ENCODE measurements around the gene RAI1.

The RAI1 gene

DNA sequence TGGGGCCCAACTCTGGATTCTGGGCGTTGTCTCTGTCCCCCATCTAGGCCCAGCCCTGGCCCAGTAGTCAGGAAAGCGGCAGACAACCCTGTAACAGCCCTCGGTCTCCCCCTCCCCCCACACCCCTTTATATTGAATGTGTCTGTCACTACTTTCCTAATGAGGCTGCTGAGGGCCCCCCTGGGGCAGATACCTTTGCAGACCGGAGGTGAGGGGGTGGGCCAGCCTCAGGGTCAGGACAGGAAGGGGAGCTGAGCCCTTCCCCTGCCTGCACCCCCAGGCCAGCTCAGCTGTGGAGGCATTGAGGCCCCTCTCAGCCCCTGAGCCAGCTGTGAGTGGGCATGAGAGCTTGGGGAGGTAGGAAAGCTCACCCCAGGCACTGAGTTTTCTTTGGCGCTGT lies 17.1 kb downstream of the RAI1 start:
- no peak for DNase-seq (ENCODE audit: low read depth in 2 of 2)

DNA sequence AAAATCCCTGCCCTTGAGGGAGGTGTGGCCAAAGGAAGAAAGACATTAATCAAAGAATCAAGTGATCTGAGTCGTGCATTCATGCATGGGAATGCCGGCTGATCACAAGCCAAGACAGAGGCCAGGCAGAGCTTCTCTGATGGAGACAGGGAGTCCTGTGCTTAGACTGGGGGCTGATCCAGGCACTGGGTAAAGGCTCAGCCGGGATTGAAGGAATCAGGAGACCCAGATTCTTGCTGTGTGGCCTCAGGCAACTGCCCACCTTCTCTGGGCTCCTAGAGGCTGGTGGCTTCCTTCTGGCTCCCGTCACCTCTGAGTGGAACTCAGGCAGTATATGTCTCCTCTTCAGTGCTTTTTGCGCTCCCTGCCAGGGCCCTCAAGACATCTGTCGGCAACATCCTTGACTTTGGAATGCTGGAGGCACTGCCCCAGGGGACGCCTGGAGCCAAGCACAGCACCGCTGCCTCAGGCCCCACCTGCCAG lies 17.7 kb downstream of the RAI1 start:
- no peak for DNase-seq (ENCODE audit: low read depth in 2 of 2)

DNA sequence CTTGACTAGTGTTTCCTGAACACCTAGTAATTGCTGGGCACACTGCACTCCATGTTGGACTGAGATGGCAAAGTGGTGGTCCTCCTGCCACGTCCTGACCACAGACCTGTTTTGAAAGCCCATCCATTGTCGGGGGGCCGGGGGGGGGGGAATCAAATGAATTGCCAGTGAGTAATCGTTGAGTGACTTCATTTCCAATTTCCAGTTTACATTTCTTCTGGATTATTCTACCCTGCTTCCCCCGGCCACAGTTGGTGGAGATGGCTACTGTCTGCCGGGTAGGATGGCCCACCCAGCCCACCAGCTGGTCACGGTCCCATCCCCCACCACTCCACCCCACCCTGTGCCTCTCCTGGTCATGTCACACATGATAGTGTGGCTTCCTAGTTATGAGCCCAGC lies 18.2 kb downstream of the RAI1 start:
- no peak for DNase-seq (ENCODE audit: low read depth in 2 of 2)

DNA sequence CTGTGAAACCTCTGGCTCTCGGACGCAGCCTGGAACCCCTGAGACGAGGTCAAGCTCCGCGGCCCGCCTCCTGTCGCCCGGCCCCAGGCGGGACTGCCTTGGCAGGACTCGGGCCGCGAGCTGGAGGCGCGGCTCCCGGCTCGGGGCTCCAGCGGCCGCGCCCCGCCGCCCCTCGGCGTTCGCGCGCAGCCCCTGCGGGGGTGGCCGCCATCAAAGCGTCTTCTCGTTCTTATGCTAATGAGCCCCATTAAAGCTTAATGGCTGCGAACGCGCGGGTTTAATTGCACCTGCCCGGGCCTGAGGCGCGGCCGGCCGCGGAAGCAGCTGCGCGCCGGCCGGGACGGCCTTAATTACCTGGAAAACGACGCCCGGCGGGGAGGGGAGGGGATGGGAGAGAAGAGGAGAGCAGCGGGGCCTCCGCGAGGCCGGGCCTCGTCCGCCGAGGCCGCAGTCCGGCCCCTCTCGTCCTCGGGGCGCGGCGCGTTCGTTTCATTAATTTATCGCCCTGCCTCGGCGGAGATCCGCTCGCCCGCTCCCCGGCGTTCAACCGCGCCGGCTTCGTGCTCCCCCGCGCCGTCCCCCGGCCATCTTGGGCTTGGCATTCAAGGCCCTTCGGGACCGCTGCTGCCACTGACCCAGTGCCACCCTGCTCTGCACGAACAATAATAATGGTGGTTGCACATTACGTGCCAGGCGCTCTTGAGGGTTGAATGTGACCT lies 19.2 kb downstream of the RAI1 start:
- DNase-seq (ENCODE audit: low read depth in 2 of 2) = no peak

DNA sequence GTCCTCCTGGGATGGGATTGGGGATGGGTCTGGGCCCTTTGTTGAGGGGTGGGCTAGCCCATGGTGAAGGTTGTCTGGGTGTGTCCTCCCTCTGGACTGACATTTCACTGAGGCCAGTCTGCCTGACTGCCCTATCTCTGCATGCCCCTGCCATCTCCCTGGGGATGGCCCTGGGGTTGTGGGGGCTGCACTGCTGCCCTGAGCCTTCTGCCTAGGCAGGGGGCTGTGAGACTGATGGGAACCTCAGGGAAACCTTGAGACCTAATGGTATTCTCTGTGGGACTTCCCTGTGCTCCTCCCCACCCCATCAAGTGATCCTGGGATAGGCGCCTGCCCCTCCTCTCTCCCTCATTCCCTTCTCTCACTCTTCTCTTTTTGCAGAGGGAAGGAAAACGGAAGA lies 19.9 kb downstream of the RAI1 start:
- DNase-seq (ENCODE audit: low read depth in 2 of 2) = no peak

DNA sequence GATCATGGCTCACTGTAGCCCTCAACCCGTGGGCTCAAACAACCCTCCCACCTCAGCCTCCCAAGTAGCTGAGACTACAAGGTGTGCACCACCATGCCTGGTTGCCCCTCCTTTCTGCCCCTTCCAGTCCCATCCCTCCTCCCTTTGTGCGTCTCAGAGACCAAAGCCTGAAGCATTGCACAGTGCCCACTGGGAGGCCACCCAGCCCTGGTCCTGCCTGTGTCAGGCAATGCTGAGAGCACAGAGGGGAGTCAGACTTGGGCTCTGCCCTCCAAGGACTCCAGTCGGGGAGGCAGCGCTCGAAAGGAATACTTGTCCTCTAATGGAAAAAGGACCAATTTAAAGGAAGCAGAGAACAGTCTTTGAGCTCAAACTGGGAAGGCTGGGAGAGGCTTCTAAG lies 20.4 kb downstream of the RAI1 start:
- DNase-seq (ENCODE audit: low read depth in 2 of 2) = no peak

DNA sequence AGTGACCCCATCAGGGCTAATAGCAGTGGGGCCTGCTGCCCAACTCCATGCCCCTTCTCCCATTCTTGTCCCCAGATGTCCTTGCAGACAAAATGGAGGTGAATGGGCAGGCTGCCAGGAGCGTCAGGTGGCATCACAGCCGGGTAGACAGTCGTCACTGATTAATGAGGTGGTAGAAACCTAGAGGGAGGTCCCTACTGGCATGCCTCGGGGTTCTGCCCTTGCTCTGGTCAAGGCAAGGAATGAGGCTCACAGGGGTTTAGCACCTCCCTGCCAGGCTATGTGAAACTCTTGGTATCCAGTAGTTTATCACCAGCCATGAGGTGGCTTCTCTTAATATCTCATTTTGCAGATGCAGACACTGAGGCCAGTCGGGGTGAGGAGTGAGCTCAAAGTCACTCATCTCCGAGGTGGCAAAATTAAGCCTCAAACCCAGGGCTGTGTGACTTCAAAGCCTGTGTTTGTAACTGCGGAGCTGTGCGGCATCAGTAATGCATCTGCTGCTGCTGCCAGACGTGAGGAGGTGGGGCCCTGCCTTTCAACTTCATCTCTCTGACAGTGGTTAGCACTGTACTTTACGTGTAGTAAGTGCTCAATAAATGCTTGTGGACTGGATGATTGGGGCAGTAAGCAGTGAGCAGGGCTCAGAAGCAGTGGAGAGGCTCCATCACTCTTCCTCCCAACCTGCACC lies 21.3 kb downstream of the RAI1 start:
- no peak for DNase-seq (ENCODE audit: low read depth in 2 of 2)

DNA sequence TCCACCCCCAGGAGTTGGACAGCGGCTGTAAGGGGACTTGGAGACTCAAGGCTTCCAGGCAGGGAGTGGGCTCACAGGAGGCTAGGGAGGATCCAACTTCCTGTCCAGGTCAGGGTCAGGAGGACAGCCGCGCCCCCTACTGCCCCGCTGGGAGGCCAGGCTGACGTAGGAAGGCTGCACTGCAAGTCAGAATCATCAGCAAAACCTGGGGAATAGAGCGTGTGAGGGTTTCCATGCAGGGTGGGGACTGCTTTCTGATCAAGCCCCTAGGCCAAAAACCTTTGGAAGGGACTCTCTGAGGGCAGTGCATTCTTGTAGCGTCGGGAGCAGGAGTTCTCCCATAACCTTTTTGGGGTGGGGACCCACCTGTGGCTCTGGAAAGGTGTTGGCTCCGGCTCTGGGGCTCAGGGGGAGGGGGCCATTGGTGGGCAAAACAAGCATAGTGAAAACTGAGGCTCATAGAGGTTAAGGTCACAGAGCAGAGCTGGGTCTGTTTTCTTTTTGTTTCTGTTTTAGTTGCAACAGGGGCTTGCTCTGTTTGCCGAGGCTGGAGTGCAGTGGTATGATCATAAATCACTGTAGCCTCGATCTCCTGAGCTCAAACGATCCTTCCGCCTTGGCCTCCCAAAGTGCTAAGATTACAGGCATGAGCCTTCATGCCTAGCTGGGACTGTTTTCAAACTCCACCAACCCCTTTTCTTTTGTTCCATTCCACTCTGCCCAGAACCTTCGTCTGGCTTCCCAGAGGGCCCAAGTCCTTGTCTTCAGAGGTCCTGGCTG lies 22.1 kb downstream of the RAI1 start:
- no peak for DNase-seq (ENCODE audit: low read depth in 2 of 2)

DNA sequence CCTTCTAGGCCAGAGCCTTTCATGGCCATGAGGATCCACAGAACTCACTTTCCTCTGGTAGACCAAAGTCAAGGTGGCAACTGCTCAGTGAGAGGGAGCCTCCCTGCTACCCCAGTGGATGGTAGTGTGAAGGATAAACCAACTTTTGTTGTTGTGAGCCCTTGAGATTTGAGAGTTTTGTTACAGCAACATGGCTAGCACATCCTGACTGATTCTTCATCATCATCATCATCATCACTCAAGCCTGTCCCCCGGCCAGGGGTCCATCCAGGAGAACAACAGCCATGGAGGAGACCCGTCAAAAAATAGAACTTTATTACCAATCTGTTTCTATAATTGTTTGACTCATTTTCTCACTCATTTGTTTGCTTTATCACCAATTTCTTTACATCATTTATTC lies 23.7 kb downstream of the RAI1 start:
- no peak for DNase-seq (ENCODE audit: low read depth in 2 of 2)

DNA sequence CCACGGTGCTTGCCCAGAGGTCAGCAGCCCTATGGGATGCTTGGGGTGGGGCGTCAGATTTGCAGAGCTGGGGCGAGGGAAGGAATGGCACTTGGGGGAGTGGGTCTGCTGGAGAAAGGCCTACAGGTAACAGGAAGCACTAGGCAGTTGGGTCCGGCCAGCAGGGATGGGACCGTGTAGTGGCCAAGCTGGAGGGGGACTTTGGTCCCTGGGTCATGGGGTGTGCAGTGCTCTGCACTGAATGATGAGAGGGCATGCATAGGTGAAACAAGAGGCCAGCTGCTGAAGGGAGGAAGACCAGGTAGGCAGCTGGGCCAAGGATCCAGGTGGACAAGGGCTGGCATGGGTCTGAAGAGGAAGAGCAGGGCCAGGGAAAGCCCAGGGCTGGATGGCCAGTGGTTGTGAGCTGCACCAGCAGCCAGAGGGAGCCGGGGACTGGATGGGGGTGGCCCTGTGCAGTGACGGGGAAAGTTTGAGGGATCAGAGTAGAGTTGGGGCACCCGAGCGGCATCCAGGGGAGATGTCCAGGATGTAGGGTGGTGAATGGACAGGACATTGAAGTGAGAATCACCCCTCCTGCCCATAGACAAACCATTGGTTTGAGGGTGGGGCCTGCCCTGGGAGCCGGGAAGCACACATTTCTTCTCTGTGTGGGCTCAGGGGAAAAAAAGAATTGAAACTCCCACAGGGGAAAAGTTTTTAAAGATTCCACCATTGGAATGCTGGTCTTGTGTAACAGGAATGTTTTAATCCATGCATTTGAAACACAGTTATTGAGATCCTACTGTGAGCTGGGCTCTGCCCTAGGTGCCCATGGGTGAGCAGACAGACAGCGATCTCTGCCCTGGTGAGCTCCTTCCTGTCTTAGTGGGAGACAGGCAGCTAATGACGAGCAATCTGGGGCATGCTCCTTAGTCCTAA lies 25.1 kb downstream of the RAI1 start:
- no peak for DNase-seq (ENCODE audit: low read depth in 2 of 2)

DNA sequence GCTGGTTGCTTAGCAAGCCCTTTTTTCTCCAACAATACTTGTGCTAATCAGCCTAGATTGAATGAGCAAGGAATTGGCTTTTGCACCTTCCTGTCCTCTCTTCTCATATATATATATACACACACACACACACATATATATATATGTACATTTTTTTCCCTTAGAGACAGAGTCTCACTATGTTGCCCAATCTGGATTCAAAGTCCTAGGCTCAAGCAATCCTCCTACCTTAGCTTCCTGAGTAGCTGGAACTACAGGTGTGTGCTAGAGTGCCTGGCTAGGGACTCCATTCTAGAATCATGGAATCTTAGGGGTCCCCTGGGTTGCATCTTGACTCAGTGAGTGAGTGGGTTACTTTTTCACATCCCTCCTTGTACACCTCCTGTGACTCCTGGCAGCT lies 27.0 kb downstream of the RAI1 start:
- DNase-seq (ENCODE audit: low read depth in 2 of 2) = no peak

DNA sequence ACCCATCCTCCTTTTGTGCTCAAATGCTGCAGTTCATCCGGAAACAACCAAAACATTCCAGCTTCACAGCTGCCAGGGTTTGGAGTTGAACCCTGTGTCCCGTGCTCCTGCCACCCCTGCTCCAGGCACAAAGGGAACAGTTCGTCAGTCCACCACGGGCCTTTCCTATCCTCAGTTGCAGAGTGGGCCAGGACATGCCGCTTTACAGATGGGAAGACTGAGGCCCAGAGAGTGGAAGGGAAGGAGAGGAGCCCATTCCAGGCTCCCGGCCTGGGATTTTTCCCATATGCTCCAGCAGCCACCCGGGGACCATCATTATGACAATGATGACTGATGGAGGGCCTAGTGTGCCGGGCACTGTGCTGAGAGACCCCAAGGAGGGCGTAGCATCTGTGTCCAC lies 27.6 kb downstream of the RAI1 start:
- no peak for DNase-seq (ENCODE audit: low read depth in 2 of 2)

DNA sequence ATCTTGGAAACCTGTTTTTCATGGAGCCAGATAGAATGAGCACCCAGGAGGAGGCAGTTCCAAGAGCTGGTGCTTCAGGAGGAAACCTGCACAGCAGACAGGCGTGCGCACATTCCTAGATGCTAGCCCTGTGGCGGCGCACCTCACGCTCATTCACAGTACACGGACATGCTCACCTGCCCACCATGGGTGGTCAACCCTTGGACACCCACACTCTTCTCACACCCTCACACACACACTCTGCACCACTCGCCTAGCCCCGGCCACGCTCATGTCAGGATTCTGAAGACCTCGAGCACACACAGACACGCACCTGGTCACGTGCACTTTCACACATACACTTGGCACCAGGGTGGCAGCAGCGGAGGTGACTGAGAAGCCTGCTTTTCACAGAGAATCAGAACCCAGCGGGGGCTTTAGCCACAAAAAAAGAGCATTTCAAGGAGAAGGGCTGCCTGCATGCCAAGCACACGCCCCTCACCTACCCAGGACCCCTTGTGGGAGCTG lies 28.6 kb downstream of the RAI1 start:
- DNase-seq (ENCODE audit: low read depth in 2 of 2) = no peak

DNA sequence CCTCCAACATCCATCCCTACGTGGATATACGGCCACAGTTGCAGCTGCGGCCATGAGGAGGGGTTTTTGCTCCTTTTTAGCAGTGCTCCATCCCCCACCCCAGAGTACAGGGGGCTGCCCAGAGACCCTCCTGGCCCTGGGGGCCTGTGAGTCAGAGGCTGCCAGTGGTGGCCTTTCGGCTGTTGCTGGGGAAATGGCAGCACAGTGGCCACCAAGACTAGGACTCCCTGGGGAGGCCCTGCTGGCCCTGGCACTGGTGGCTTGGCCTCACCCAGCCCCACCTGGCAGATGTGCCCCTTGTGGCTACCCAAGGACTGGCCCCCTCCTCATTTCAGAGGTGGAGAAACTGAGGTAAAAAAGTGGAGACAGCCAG lies 29.1 kb downstream of the RAI1 start:
- no peak for DNase-seq (ENCODE audit: low read depth in 2 of 2)

DNA sequence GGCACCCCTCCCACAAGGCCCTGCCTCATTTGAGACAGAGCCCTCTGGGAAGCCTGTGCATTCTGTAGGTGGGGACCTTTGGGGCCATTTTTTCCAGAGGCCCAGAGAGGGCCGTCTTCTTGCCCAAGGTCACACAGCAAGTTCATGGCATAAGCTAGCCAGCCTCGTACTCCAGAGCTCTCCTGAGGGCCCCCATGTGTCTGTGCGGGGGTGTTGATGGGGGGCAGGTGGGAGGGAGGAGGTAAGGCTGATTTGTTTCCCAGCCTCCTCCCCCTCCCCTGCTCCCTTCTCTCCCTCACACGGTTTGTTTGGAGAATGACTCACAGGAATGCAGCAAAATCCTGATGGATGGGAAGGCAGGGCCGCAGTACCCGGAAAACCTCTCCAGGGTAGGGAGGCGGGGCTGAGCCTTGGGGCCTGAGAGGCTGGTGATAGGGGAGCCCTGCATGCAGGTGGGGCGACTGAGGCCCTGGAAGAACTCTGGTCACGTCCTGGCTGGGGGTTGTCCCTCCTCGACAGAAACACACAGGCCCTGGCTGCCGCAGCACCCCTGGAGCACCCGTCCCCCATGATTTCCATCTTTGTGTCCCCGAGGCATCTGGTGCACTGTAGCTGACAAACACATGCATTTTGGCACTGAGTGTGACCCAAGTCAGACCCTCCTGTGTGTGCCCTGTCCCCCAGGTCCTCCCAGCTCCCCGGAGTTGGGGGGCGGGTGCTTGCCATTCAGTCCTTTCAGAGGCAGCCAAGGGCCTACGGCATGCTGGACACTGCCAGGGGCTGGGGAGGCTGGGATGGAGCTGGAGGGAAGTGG lies 29.7 kb downstream of the RAI1 start:
- peak; percentile 64 to 68 for DNase-seq (ENCODE audit: low read depth in 2 of 2)

DNA sequence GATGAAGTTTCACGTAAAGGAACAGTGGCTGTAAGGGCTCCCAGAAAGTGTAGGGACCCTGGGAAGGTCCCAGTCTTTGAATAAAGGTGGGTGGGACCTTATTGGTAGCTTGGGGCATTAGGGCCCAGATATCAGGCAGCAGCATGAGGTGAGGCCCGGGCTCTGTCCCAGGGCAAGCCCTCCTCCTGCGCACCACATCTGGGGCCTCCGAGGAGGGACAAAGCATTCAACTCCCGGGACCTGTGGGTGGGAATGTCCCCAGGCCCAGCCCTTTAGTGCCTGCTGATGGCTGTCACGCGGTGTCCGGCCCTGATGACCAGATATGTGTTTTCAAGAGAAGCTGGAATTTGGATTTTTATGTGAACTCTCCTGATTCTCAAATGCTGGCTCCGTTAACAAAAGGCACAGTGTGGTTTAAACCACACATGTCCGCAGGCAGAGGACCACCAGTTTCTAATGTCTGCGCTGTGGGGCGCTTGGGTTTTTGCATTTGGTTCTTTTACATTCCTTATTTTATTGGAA lies 30.4 kb downstream of the RAI1 start:
- DNase-seq (ENCODE audit: low read depth in 2 of 2) = no peak

DNA sequence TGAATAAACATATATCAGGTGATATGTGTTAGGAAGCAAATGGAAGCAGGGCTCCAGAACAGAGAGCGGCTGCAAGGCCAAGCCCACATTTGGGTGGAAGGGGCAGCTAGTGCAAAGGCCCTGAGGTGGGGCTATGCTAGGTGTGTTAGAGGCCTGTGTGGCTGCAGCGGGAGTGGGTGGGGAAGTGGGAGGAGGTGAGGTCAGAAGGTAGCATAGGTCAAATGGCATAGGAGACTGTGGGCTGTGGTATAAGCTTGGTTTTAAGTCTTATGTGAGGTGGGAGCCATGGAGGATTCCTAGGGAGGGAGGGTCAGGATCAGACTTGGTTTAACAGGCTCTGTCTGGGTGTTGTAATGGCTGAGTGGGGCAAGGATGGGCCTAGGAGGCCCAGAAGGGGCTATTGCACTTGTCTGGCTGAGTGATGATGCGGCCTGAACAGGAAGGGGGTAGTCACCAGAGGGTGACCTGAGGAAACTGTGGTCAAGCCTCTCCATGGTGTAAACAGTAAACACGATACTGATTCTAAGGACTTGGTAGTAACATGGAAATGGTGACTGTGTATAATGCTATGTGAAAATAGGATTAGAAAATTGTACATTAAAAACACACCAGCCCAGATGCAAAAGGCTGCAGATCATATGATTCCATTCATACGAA lies 31.1 kb downstream of the RAI1 start:
- DNase-seq (ENCODE audit: low read depth in 2 of 2) = no peak

DNA sequence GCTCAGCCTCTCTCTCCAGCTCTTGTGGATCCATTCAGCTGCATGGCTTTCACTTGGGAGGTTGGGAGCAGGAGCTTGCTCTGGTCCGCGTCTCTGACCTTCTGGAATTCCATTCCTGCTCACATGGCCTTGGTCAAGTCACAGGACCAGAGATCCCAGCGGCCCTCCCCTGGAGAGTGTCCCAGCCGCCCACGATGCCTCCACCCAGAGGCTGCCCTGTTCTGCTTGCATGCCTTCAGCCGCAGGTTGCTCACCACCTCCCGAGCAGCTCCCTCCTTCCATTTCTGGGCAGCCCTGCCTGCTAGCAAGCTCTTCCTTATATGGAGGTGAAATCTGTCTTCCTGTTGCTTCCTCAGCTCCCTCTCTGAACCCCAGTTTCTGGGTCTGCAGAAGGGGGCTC lies 32.6 kb downstream of the RAI1 start:
- DNase-seq (ENCODE audit: low read depth in 2 of 2) = no peak

DNA sequence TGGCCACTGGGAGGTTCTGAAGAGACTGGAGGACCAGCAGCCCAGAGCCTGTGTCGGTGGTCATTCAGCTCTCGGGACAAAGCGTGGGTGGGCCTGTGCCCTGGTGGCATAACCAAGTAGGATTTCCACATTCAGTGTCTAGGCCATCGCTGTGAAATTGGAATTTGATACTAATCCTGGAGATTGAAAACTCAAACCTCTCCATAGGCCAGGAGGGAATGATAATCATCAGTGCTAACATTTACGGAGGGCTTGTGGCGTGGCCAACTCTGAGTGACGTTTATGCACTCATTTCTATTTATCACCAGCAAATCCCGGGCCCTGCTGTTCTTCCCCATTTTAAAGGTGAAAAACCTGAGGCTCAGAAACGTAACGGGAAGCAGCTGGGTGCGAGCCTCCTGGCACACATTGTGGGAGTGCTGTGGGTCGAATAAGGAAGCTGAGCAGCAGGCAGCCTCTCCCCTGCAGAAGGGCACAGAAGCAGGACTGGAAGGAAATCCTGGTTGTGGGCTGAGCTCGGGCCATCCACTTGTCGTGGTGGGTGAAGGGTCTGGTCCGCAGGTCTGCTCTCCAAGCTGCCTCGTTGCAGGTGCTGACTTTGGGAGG lies 33.1 kb downstream of the RAI1 start:
- no peak for DNase-seq (ENCODE audit: low read depth in 2 of 2)
